ENCODE data around the gene NINJ1.

The NINJ1 gene

DNA sequence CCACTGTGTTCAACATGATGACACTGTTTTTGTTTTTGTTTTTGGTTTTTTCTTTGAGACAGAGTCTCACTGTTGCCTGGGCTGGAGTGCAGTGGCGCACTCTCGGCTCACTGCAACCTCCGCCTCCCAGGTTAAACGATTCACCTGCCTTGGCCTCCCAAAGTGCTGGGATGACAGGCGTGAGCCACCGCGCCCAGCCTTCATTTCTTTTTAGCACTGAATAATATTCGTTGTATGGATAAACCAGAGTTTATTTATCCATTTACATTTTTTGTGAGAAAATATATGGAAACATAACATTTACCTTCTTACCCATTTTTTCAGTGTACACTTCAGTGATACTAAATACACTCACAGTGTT lies 33.8 kb downstream of the NINJ1 start:
- DNase-seq (ENCODE audit: low spot score), result no peak

DNA sequence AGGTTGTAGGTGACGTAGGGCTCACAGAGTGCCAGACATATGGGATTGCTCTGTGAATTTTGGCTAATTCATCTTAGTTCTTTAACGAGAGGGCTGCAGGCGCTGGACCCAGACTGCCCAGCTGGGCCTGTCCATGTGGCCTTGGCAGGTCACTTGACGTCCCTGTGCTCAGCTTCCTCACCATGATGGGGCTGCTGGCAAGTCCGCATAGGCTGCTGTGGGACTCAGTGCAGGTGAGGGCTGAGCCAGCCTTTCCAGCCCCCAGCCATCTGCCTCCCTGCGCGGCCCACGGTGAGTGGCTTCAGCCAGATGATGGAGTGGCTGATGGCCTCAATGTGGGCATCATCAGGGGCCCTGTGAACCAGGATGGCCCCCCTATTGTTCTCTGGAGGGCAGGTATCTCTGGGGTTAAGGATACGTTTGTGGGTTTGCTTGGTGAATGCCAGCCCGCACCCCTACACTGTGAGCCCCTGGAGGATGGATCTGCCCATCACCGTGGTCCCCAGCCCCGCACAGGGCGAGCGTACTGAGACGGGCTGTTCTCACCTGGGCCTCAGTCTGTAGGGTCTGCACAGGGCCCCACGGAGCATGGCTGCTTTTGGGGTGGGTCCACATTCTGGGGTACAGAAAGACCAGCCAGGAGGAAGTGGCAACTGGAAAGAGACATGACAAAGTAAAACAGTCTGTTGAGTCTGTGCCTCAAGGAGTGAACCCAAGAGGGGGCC lies 34.3 kb downstream of the NINJ1 start:
- DNase-seq (ENCODE audit: low spot score), result no peak

GRCh38 chr9:93098236-93098946 lies 35.7 kb downstream of the NINJ1 start:
- DNase-seq (ENCODE audit: low spot score), result no peak

GRCh38 chr9:93097511-93098201 lies 36.4 kb downstream of the NINJ1 start:
- no peak for DNase-seq (ENCODE audit: low spot score)

DNA sequence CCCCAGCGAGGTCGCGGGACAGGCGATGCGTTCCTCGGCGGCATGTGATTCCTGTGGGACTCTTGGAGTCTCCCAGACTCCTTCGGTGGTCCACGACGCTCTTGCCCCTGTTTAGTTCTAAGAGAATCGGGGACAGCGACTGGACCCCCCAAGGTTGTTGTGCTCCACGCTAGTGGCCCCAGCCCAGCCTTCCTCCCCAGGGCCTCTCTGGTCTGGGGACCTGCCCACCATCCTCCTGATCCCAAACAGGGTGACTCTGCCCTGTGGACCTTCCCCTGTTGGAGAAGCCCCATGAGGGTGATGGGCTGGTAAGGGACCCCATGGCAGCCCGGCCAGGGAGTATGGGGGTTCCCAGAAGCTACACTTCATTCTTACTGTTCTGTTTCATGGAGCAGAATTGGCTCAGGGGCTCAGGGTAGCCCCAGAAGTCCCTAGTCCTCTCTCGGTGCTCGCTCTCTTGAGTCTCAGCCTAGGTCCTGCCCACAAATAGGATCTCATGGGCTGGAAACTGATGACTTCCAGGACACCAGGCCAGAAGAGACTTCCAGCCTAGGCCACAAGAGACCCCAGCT lies 37.2 kb downstream of the NINJ1 start:
- no peak for DNase-seq (ENCODE audit: low spot score)

DNA sequence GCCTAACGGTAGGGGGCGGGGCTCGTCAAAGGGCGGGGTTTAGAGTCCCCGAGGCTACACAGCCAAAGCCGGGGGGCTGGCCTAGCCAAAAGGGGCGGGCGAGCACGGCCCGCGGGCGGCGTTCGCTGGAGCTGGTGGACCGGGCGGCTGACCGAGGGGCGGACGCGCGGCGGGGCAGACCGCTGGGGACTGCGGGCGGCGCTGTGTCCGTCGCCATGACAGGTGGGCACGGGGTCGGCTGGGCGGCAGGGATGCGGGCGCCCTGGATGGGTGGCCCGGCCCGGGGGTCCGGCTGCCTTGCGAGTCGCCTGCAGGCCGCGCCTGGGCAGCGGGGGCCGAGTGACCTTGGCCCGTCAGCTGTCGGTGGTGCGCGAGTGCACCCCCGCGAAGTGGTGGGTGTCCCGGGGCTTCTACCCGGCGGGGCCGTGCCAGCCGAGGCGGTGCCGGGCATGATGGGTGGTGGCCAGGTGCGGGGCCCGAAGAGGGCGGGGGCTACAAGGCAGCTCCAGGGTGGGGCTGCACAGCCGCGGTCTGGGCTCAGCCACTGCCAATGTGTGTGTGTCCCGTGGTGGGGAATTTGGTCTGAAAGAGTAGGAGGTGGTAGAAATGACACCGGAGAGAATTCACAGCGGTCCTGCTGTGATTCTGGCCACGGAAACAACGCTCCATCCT lies 37.8 kb downstream of the NINJ1 start, which contains the start of gene CARD19:
Gene CARD19 (plus strand): TSS at position 87 of the 672 bp plus-strand sequence. CDS start 129 bp downstream, at position 216.
- peak; percentile 91 for DNase-seq (ENCODE audit: low spot score)

DNA sequence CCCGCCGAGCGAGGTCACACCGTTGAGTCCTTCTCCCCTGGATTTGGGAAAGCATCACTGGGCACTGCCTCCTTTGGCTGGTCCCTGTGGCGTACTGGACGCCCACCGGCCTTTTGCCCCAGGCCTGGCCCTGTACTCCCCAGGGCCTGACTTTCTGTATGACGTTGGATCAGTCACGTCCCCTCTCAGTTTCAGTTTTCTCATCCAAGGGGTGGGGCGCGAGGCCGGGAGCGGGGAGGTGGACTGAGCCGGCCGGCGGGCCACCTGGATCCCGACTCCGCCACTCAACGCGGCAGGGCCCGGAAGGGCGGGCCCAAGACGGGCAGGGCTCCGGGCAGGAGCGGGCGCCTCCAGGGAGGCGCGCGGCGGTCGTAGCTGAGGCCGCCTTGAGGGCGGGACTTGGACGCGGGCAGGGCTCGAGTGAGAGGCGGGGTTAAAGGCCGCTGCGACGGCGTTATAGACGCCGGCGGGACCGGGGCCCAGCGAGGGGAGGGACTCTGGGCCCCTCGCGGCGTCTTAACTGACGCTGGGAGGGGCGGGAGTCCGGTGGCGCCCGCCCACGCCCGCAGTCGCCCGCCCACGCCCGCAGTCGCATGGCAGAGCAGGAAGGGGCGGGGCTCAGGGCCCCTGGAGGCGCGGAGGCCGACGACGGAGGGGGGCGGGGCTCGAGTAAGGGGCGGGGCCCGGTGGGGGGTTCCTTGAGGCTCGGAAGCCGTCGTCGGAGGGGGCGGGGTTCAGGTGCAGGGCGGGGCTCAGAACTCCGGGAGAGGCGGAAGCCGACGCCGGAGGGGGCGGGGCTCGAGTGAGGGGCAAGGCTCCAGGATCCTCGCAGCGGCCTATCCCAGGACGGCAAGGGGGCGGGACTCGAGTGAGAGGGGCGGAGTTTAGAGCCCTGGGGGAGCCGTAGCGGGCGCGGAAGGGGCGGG lies 38.6 kb downstream of the NINJ1 start:
- peak; percentile 87 for DNase-seq (ENCODE audit: low spot score)

- no peak for DNase-seq (ENCODE audit: low spot score)
Measured at GRCh38 chr9:93094658-93095204, 39.3 kb downstream of the NINJ1 start.

GRCh38 chr9:93093877-93094657 lies 40.0 kb downstream of the NINJ1 start:
- no peak for DNase-seq (ENCODE audit: low spot score)

DNA sequence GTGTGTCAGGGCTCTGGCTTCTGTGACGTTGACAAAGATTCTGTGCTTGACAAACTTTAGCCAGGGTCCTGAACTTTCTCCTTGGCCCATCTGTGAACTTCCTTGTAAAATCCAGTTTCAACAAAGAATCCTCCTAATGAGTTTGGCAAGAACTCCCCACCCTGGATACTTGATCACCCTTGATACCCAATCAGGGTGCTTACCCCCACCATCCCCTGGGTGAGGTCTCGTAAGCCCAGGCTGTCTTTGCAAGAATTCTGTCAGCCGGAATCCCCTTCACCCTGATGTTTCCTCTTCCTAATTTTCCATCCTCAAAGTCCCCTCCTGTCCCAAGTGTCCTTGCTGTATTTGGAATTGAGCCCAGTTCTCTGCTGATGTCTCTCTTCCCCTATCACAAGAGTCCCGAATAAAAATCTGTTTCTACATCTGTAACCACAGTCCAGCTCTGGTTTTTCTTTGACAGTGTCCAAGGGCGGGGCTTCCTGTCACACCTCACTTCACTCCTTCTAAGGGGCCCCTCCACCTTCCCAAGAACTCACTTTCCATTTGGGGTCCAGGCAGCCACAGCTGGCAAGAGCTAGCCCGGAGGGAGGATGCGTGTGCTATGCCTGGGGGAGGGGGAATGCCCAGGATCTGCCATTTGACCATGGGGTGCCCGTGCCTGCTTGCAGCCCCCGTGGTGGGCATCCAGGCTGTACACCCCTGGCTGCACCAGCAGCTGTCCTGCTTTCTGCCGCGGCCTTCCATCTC lies 40.7 kb downstream of the NINJ1 start:
- DNase-seq (ENCODE audit: low spot score), result no peak

GRCh38 chr9:93092251-93092991 lies 41.6 kb downstream of the NINJ1 start:
- DNase-seq (ENCODE audit: low spot score), result no peak

GRCh38 chr9:93091453-93092081 lies 42.5 kb downstream of the NINJ1 start:
- no peak for DNase-seq (ENCODE audit: low spot score)

DNA sequence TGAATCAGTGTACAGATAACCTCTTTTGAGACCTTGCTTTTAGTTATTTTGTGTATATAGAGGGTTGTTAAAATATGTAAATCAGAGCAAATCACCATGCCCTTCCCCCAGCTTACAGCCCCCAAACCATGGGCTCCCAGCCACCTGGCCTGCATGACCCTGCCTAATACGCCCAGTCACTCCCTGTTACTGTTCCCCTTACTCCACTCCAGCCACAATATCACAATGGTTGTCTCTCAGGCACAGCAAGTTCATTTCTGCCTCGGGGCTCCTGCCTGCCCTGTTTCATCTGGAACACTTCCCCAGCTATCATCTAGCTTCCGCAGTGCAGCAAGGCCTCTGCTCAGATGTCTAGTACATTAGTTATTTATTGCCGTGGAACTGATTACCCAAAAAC lies 43.0 kb downstream of the NINJ1 start:
- no peak for DNase-seq (ENCODE audit: low spot score)

- no peak for DNase-seq (ENCODE audit: low spot score)
Measured at GRCh38 chr9:93090091-93090655, 43.9 kb downstream of the NINJ1 start.

GRCh38 chr9:93089481-93089991 lies 44.5 kb downstream of the NINJ1 start:
- no peak for DNase-seq (ENCODE audit: low spot score)

- no peak for DNase-seq (ENCODE audit: low spot score)
Measured at GRCh38 chr9:93089024-93089423, 45.0 kb downstream of the NINJ1 start.

- no peak for DNase-seq (ENCODE audit: low spot score)
Measured at GRCh38 chr9:93088656-93089015, 45.4 kb downstream of the NINJ1 start.
